IMR-90 (cell line): ENCODE results near the gene ZNF292. TPM values are rescaled to one million over a fixed set of nuclear protein-coding genes. Genes with fewer than 3 reads are reported as not detected.

Experiments
- ATAC-seq: fragments of 200-7000 bp; cut with Tn5 transposase; 2 replicates; pipeline ENCODE4 v1.9.1; 2020; ENCODE audit warnings: low read depth, mild to moderate bottlenecking, moderate library complexity
- BruUV-seq: library from RNA; stranded (reverse); fragments of 400-500 nt; replicated peaks from 2 replicates; lab custom pipeline; 2021; lab: Mats Ljungman, UMichigan
- CTCF ChIA-PET: fragments of 300-600 bp; formaldehyde crosslinking; extraction: SDS; loops from one replicate; lab custom pipeline; 2021; ENCODE audit warnings: antibody characterized with exemption; lab: Yijun Ruan, JAX
- POLR2A ChIA-PET: fragments of 300-600 bp; sonication (Branson Sonifier 250); formaldehyde crosslinking; loops from one replicate; lab custom pipeline; 2022; ENCODE audit warnings: antibody characterized with exemption; ENCODE audit not compliant: unreplicated experiment; lab: Charles Lee
- DNase-seq: peaks from one replicate; pipeline ENCODE4 v3.0.0; 2013
- H2AFZ ChIP-seq: replicated peaks from 2 replicates; pipeline ENCODE3; 2013; ENCODE audit warnings: low read length, mild to moderate bottlenecking; ENCODE audit not compliant: poor library complexity
- H2AK5ac ChIP-seq: 2 replicates; pipeline ENCODE4 v1.6.1; 2013; ENCODE audit warnings: low read depth, low read length, inconsistent platforms
- H2AK9ac ChIP-seq: replicated peaks from 2 replicates; pipeline ENCODE3; 2013; ENCODE audit warnings: mild to moderate bottlenecking, low read depth, low read length, moderate library complexity; ENCODE audit not compliant: poor library complexity
- H2BK120ac ChIP-seq: 2 replicates; pipeline ENCODE4 v1.6.1; 2013; ENCODE audit warnings: low read depth, low read length, inconsistent platforms
- H2BK15ac ChIP-seq: 3 replicates; pipeline ENCODE4 v1.6.1; 2013; ENCODE audit warnings: low read depth, low read length, inconsistent platforms
- H2BK20ac ChIP-seq: 2 replicates; pipeline ENCODE4 v1.6.1; 2013; ENCODE audit warnings: low read depth, mild to moderate bottlenecking, inconsistent platforms, low read length, moderate library complexity
- H2BK5ac ChIP-seq: 2 replicates; pipeline ENCODE4 v1.6.1; 2013; ENCODE audit warnings: mild to moderate bottlenecking, low read depth, low read length, inconsistent platforms; ENCODE audit not compliant: poor library complexity, severe bottlenecking
- H3K14ac ChIP-seq: replicated peaks from 2 replicates; pipeline ENCODE4 v1.6.1; 2013; ENCODE audit warnings: low read depth, low read length, inconsistent platforms
- H3K18ac ChIP-seq: 2 replicates; pipeline ENCODE4 v1.6.1; 2013; ENCODE audit warnings: low read depth, low read length, control low read depth
- H3K23ac ChIP-seq: 2 replicates; pipeline ENCODE4 v1.6.1; 2013; ENCODE audit warnings: low read depth, low read length, inconsistent platforms
- H3K27ac ChIP-seq: 2 replicates; pipeline ENCODE4 v1.5.1; 2013; ENCODE audit warnings: mild to moderate bottlenecking, control low read depth, low read length; ENCODE audit not compliant: insufficient read depth
- H3K27me3 ChIP-seq: 2 replicates; pipeline ENCODE4 v1.6.1; 2013; ENCODE audit warnings: low read length; ENCODE audit not compliant: control insufficient read depth, insufficient read depth
- H3K36me3 ChIP-seq: 2 replicates; pipeline ENCODE4 v1.6.1; 2013; ENCODE audit warnings: low read length, mixed read lengths; ENCODE audit not compliant: control insufficient read depth, insufficient read depth
- H3K4ac ChIP-seq: 2 replicates; pipeline ENCODE4 v1.6.1; 2013; ENCODE audit warnings: low read depth, low read length, inconsistent platforms
- H3K4me1 ChIP-seq: 2 replicates; pipeline ENCODE4 v1.6.1; 2013; ENCODE audit warnings: low read length, mixed read lengths; ENCODE audit not compliant: control insufficient read depth, insufficient read depth
- H3K4me2 ChIP-seq: 2 replicates; pipeline ENCODE4 v1.6.1; 2013; ENCODE audit warnings: low read depth, mild to moderate bottlenecking, control low read depth, low read length, moderate library complexity
- H3K4me3 ChIP-seq: 2 replicates; pipeline ENCODE4 v1.5.1; 2013; ENCODE audit warnings: low read depth, mild to moderate bottlenecking, control low read depth, low read length, moderate library complexity; ENCODE audit not compliant: insufficient read depth
- H3K56ac ChIP-seq: 2 replicates; pipeline ENCODE4 v1.6.1; 2013; ENCODE audit warnings: low read length, inconsistent platforms; ENCODE audit not compliant: insufficient read depth; ENCODE audit errors: extremely low read depth
- H3K79me1 ChIP-seq, 2 experiments: 2 replicates each; pipeline ENCODE4 v1.6.1; 2013; ENCODE audit warnings: low read length in 2 of 2, inconsistent platforms in 1 of 2, low read depth in 1 of 2
- H3K9ac ChIP-seq: 2 replicates; pipeline ENCODE4 v1.6.1; 2013; ENCODE audit warnings: low read depth, low read length, control low read depth
- H3K9me1 ChIP-seq: 2 replicates; pipeline ENCODE4 v1.6.1; 2013; ENCODE audit warnings: low read length, inconsistent platforms; ENCODE audit not compliant: insufficient read depth
- H3K9me3 ChIP-seq: 2 replicates; pipeline ENCODE4 v1.6.1; 2013; ENCODE audit warnings: low read length; ENCODE audit not compliant: control insufficient read depth, insufficient read depth
- H4K20me1 ChIP-seq: 2 replicates; pipeline ENCODE4 v1.6.1; 2013; ENCODE audit warnings: low read length, inconsistent platforms; ENCODE audit not compliant: insufficient read depth
- H4K5ac ChIP-seq: 2 replicates; pipeline ENCODE4 v1.6.1; 2013; ENCODE audit warnings: mild to moderate bottlenecking, low read depth, low read length, control low read depth
- H4K8ac ChIP-seq, 2 experiments: 2 replicates each; pipeline ENCODE4 v1.6.1; 2013; ENCODE audit warnings: low read depth in 2 of 2, low read length in 2 of 2, control low read depth in 1 of 2, inconsistent platforms in 1 of 2
- H4K91ac ChIP-seq: 2 replicates; pipeline ENCODE4 v1.6.1; 2013; ENCODE audit warnings: low read depth, low read length, inconsistent platforms; ENCODE audit not compliant: insufficient read depth
- BHLHE40 ChIP-seq: fragments of 150-350 bp; IDR thresholded peaks from 2 replicates; pipeline ENCODE4 v1.6.1; 2016; ENCODE audit warnings: mild to moderate bottlenecking, low read depth, low read length
- CEBPB ChIP-seq: IDR thresholded peaks from 2 replicates; pipeline ENCODE4 v1.6.1; 2012; ENCODE audit warnings: low read depth, low read length, improper control_type of control experiment
- CHD1 ChIP-seq: IDR thresholded peaks from 2 replicates; pipeline ENCODE4 v1.6.1; 2012; ENCODE audit warnings: low read depth, low read length, improper control_type of control experiment
- NFE2L2 ChIP-seq: fragments of 150-350 bp; IDR thresholded peaks from 2 replicates; pipeline ENCODE4 v1.6.1; 2016; ENCODE audit warnings: low read depth, mild to moderate bottlenecking, low read length
- RAD21 ChIP-seq: IDR thresholded peaks from 2 replicates; pipeline ENCODE4 v1.6.1; 2012; ENCODE audit warnings: low read length, improper control_type of control experiment
- RCOR1 ChIP-seq: IDR thresholded peaks from 2 replicates; pipeline ENCODE4 v1.6.1; 2012; ENCODE audit warnings: mild to moderate bottlenecking, low read length, improper control_type of control experiment; ENCODE audit not compliant: insufficient replicate concordance
- RFX5 ChIP-seq: IDR thresholded peaks from 2 replicates; pipeline ENCODE4 v1.8.0; 2012; ENCODE audit warnings: low read depth, mild to moderate bottlenecking, low read length, moderate library complexity
- SMC3 ChIP-seq: fragments of 150-350 bp; IDR thresholded peaks from 2 replicates; pipeline ENCODE4 v1.6.1; 2016; ENCODE audit warnings: low read depth, mild to moderate bottlenecking, antibody characterized with exemption, low read length, moderate library complexity
- WGBS, 2 experiments: methylation state at CpG; one replicate each; pipeline versions ENCODE4 v1.1.5 to v1.1.7; 2013; ENCODE audit warnings: missing lambda C conversion rate in 2 of 2; ENCODE audit not compliant: insufficient read length in 1 of 2; ENCODE audit errors: extremely low coverage in 2 of 2; 5-methylcytosine and 5-hydroxymethylcytosine counted together
- dilution Hi-C: fragments of 300-500 bp; cut with HindIII; formaldehyde crosslinking; loops from one replicate; pipeline ENCODE4 v1.14.3; 2018; ENCODE audit warnings: low sequenced_read_pairs; ENCODE audit not compliant: unreplicated experiment
- in situ Hi-C: fragments of 300-500 bp; cut with MboI; formaldehyde crosslinking; loops from 3 replicates; pipeline ENCODE4 v1.14.3; 2019; ENCODE audit warnings: low sequenced_read_pairs, inconsistent platforms, mixed read lengths
- intact Hi-C: fragments of 100-400 bp; cut with micrococcal nuclease; formaldehyde crosslinking; loops from 2 replicates; pipeline ENCODE4 v1.10.0; 2022
- polyA plus RNA-seq, 3 experiments: library from polyadenylated mRNA; depleted of rRNA; stranded (reverse); fragments of >200 nt; gene quantifications; 2 replicates each; pipeline ENCODE4 v1.2.3, GENCODE V29; 2012; ENCODE audit warnings: low replicate concordance in 1 of 3
- total RNA-seq: library from RNA; depleted of rRNA; stranded (reverse); fragments of >200 nt; gene quantifications from 2 replicates; pipeline ENCODE4 v1.2.3, GENCODE V29; 2012

The ZNF292 gene
- total and polyA plus RNA-seq, 2 of the 4 experiments (the other 2 are of a cell fraction) = 5.5 to 28.3 TPM

- no peak overlapping the region for H2BK120ac ChIP-seq
- H3K4ac ChIP-seq = no peak overlapping the region
- H3K27ac ChIP-seq = no peak overlapping the region
- no peak overlapping the region for H2BK5ac ChIP-seq
- H2BK15ac ChIP-seq = no peak overlapping the region
- 63% methylated on average over 31 of the region's 51 CpGs; no CpG with 5 or more reads in 1 of the 2 experiments for WGBS, 2 experiments
- H3K18ac ChIP-seq = no peak overlapping the region
- H3K4me1 ChIP-seq = no peaks in the 10 kb centered on the region
- no peak overlapping the region for H3K4me2 ChIP-seq
- no peak overlapping the region for H3K4me3 ChIP-seq
- H3K9ac ChIP-seq = no peak overlapping the region
- POLR2A ChIA-PET = no interaction called here
- no peaks in the 10 kb centered on the region for H3K9me1 ChIP-seq
- no peak overlapping the region for H3K23ac ChIP-seq
- dilution Hi-C loops = no loop called here
- in situ Hi-C loops = no loop called here
- no peak overlapping the region for H4K5ac ChIP-seq
- no peaks in the 10 kb centered on the region for H3K36me3 ChIP-seq
- H3K27me3 ChIP-seq = no peaks in the 10 kb centered on the region; the same call in 1 of the 2 replicates
- no peaks in the 10 kb centered on the region; the same call in 1 of the 2 replicates for H3K9me3 ChIP-seq
- DNase-seq = no peak
- H2AK9ac ChIP-seq = no peak overlapping the region
- ATAC-seq = no peak
- no peak overlapping the region for H3K56ac ChIP-seq
- CTCF ChIA-PET = no interaction called here
- H3K79me1 ChIP-seq = no peaks in the 10 kb centered on the region
- BruUV-seq = no TSS peak
- no peaks in the 10 kb centered on the region for H4K20me1 ChIP-seq
- H2AFZ ChIP-seq = peak overlapping the region; percentile 79
- H2BK20ac ChIP-seq = no peak overlapping the region
- H2AK5ac ChIP-seq = no peak overlapping the region
- no peak for TF ChIP-seq CEBPB
- no peak for TF ChIP-seq SMC3
- no peak for TF ChIP-seq NFE2L2
- TF ChIP-seq CHD1 = no peak
- TF ChIP-seq RFX5 = no peak
- TF ChIP-seq RCOR1 = no peak
- TF ChIP-seq RAD21 = no peak
- TF ChIP-seq BHLHE40 = no peak
- no peak overlapping the region for H3K14ac ChIP-seq
- no peak overlapping the region for H4K91ac ChIP-seq
- H4K8ac ChIP-seq = no peak overlapping the region
- intact Hi-C loops = no loop called here
Measured at GRCh38 chr6:87122477-87122876, 32.9 kb upstream of the ZNF292 start.
